Fibroblast of lung (primary cell): Measurements from ENCODE around the gene UCHL1. TPM values are rescaled to one million over a fixed set of nuclear protein-coding genes. Genes with fewer than 3 reads are reported as not detected.

Experiments used
- DNase-seq, 2 donors: peaks; one replicate each; pipeline versions ENCODE4 v3.0.0 to v3.0.0-alpha.2; 2010; ENCODE audit warnings: low read depth in 2 of 2
- H2AFZ ChIP-seq: 2 replicates; pipeline ENCODE4 v1.5.1; 2012; ENCODE audit warnings: low read length, control low read depth, inconsistent platforms
- H3K27ac ChIP-seq: 2 replicates; pipeline ENCODE4 v1.5.1; 2011; ENCODE audit warnings: low read length, control low read depth; ENCODE audit not compliant: insufficient read depth
- H3K27me3 ChIP-seq: 2 replicates; pipeline ENCODE4 v1.5.1; 2011; ENCODE audit warnings: mild to moderate bottlenecking, low read length; ENCODE audit not compliant: control insufficient read depth, insufficient read depth
- H3K36me3 ChIP-seq: 2 replicates; pipeline ENCODE4 v1.5.1; 2011; ENCODE audit warnings: low read length; ENCODE audit not compliant: control insufficient read depth, insufficient read depth
- H3K4me1 ChIP-seq: 2 replicates; pipeline ENCODE4 v1.5.1; 2011; ENCODE audit warnings: low read length; ENCODE audit not compliant: control insufficient read depth, insufficient read depth; ENCODE audit errors: extremely low read depth
- H3K4me2 ChIP-seq: 2 replicates; pipeline ENCODE4 v1.5.1; 2011; ENCODE audit warnings: low read length, control low read depth; ENCODE audit not compliant: insufficient read depth; ENCODE audit errors: extremely low read depth
- H3K4me3 ChIP-seq, 4 experiments: fragments of 200-600 bp in 1 of 4; sonication (generic) in 1 of 4; replicated peaks in 1 of 4; 2 replicates each; pipeline ENCODE4 v1.5.1; 2011 to 2016; ENCODE audit warnings: low read length in 4 of 4, low read depth in 3 of 4, mild to moderate bottlenecking in 3 of 4, control low read depth in 2 of 4, inconsistent platforms in 1 of 4, mixed read lengths in 1 of 4; ENCODE audit not compliant: insufficient read depth in 1 of 4; ENCODE audit errors: control extremely low read depth in 1 of 4
- H3K79me2 ChIP-seq: 2 replicates; pipeline ENCODE4 v1.5.1; 2012; ENCODE audit warnings: mild to moderate bottlenecking, low read length, inconsistent platforms; ENCODE audit not compliant: control insufficient read depth, insufficient read depth
- H3K9ac ChIP-seq: 2 replicates; pipeline ENCODE4 v1.5.1; 2011; ENCODE audit warnings: mild to moderate bottlenecking, low read length, control low read depth; ENCODE audit not compliant: insufficient read depth
- H3K9me3 ChIP-seq: 2 replicates; pipeline ENCODE4 v1.5.1; 2012; ENCODE audit warnings: low read depth, low read length; ENCODE audit not compliant: control insufficient read depth, insufficient read depth
- H4K20me1 ChIP-seq: 2 replicates; pipeline ENCODE4 v1.5.1; 2011; ENCODE audit warnings: low read length; ENCODE audit not compliant: control insufficient read depth, insufficient read depth; ENCODE audit errors: extremely low read depth
- EZH2 ChIP-seq: IDR thresholded peaks from 2 replicates; pipeline ENCODE4 v1.5.1; 2012; ENCODE audit warnings: low read length, control low read depth, mild to moderate bottlenecking; ENCODE audit errors: missing control alignments
- polyA plus RNA-seq, 2 donors: library from polyadenylated mRNA; depleted of rRNA in 1 of 2; stranded (reverse) in 1 of 2; unstranded in 1 of 2; fragments of >200 nt; gene quantifications; 2 replicates each; pipeline ENCODE4 v1.2.1, GENCODE V29; 2011 to 2012; ENCODE audit warnings: missing spikeins in 1 of 2
- total RNA-seq: library from RNA; depleted of rRNA; stranded (reverse); fragments of >200 nt; gene quantifications from 2 replicates; pipeline ENCODE4 v1.2.1, GENCODE V29; 2014
- TF ChIP-seq, protein P1 (sequence below), 2 donors: IDR thresholded peaks in 1 of 2; conservative IDR thresholded peaks in 1 of 2; 1 replicate in 1 of 2; 2 replicates in 1 of 2; pipeline ENCODE4 v1.5.1; 2011 to 2012; ENCODE audit warnings: low read length in 2 of 2, control low read depth in 1 of 2, inconsistent platforms in 1 of 2, low read depth in 1 of 2, mild to moderate bottlenecking in 1 of 2

Gene UCHL1
- total and polyA plus RNA-seq, 2 donors (not counting 1 experiment from before 2014, with no cell fraction given): 397 to 491 TPM

DNA sequence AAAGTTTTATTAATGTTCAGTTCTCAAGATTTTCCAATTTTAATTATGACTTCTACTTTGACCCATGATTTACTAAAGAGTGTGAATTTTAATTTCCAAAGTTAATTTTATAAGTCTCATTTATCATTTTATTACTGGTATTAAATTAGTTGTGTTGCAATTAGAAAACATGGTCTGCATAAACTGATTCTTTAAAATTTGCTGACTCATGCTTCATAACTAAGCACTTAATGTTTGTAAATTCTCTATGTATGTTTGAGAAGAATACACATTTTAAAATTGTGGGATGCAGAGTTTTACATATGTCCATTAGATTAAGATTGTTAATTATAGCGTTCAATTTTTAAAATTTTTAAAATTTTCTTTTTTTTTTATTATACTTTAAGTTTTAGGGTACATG, 20.2 kb upstream of the UCHL1 start:
- no peaks in the 10 kb centered on the region for H3K4me1 ChIP-seq
- no peak overlapping the region for H3K4me2 ChIP-seq
- no peak overlapping the region for H3K27ac ChIP-seq
- H2AFZ ChIP-seq: no peak overlapping the region
- TF ChIP-seq, protein P1, sequence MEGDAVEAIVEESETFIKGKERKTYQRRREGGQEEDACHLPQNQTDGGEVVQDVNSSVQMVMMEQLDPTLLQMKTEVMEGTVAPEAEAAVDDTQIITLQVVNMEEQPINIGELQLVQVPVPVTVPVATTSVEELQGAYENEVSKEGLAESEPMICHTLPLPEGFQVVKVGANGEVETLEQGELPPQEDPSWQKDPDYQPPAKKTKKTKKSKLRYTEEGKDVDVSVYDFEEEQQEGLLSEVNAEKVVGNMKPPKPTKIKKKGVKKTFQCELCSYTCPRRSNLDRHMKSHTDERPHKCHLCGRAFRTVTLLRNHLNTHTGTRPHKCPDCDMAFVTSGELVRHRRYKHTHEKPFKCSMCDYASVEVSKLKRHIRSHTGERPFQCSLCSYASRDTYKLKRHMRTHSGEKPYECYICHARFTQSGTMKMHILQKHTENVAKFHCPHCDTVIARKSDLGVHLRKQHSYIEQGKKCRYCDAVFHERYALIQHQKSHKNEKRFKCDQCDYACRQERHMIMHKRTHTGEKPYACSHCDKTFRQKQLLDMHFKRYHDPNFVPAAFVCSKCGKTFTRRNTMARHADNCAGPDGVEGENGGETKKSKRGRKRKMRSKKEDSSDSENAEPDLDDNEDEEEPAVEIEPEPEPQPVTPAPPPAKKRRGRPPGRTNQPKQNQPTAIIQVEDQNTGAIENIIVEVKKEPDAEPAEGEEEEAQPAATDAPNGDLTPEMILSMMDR (conservative IDR thresholded peaks at IDR 0.05 in 1 of 2, IDR thresholded peaks at IDR 0.05 in 1 of 2; ENCODE audit: low read depth in 1 of 2, low read length in 2 of 2): no peak
- TF ChIP-seq EZH2: no peak
- H3K9ac ChIP-seq: no peak overlapping the region
- H3K79me2 ChIP-seq: no peaks in the 10 kb centered on the region
- no peak for DNase-seq
- H3K27me3 ChIP-seq: no peaks in the 10 kb centered on the region
- H4K20me1 ChIP-seq: no peaks in the 10 kb centered on the region
- H3K4me3 ChIP-seq: no peak overlapping the region
- no peaks in the 10 kb centered on the region for H3K9me3 ChIP-seq
- no peaks in the 10 kb centered on the region for H3K36me3 ChIP-seq

DNA sequence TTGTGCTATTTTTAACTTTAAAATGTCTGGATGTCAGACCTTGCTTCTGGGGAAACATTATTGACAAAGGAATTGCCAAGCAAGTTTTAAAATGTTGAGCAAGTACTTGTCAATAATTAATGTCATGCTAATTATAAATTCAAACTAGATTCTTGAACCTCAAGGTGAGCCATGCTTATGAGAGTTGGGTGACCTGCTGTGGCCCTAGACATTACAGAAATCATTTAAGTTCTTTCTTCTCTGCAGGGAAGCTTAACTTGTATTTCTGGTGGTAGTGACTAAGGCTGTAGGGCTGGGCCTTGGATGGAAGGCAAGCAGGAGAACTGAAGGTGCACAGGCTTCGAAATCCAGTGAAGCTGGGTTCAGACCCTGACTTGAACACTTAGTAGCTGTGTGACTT, 14.8 kb upstream of the UCHL1 start:
- Histone ChIP-seq H2AFZ (no peak overlapping the region), H3K9me3 (no peaks in the 10 kb centered on the region), H3K4me2 (no peak overlapping the region), H4K20me1 (no peaks in the 10 kb centered on the region), H3K27me3 (peaks cover 2% of the 10 kb centered on the region), H3K9ac (no peak overlapping the region), H3K36me3 (no peaks in the 10 kb centered on the region), H3K79me2 (no peaks in the 10 kb centered on the region), H3K4me3 (no peak overlapping the region), H3K27ac (no peak overlapping the region), H3K4me1 (no peaks in the 10 kb centered on the region)
- no peak for DNase-seq
- TF ChIP-seq, protein P1 (conservative IDR thresholded peaks at IDR 0.05 in 1 of 2, IDR thresholded peaks at IDR 0.05 in 1 of 2; ENCODE audit: low read depth in 1 of 2, low read length in 2 of 2): no peak
- no peak for TF ChIP-seq EZH2

DNA sequence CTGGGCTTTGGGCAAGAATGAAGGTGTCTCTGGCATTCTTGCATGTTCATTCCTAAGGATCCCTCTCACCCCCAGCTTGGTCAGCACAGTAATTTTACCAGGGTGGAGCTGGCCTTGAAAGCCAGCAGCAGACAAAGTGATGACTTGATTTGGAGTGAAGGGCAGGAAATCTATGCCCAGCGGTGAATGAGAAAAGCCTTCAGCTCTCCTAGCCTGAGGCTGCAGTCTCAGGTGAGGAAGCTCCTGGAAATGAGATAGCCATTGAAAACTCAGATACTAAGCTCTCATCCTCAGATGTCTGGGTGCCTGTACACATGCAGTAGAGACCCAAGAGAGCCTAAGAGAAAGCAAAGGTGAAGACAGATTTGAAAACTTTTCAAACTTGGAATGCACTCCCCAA, 10.7 kb upstream of the UCHL1 start:
- no peak for DNase-seq
- Histone ChIP-seq H3K9ac (no peak overlapping the region), H3K9me3 (no peaks in the 10 kb centered on the region), H3K4me1 (no peaks in the 10 kb centered on the region), H3K27me3 (peaks cover 9% of the 10 kb centered on the region), H4K20me1 (no peaks in the 10 kb centered on the region), H3K79me2 (no peaks in the 10 kb centered on the region), H2AFZ (no peak overlapping the region), H3K36me3 (no peaks in the 10 kb centered on the region), H3K27ac (no peak overlapping the region), H3K4me2 (no peak overlapping the region), H3K4me3 (no peak overlapping the region)
- TF ChIP-seq, protein P1 (conservative IDR thresholded peaks at IDR 0.05 in 1 of 2, IDR thresholded peaks at IDR 0.05 in 1 of 2; ENCODE audit: low read depth in 1 of 2, low read length in 2 of 2): no peak
- no peak for TF ChIP-seq EZH2
